ENCODE data around the gene PRKG2.

The PRKG2 gene

DNA sequence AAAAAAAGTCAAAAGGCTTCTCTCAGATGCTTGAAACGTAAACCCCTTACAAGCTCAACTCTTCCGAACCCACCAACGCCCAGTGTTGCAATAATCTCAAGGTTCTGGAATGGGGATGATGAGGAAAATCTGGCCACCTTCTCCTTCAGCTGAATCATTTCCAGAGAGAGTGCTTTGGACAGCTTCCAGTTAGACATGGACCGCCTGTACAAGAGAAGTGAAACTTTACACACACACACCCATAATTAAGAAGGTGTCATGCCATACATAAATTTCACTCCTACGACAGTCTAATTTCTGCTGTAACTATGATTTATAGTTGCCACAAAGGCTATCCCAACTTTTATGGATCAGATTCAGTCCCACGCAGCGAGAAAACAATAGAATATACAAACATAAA, 72.3 kb downstream of the PRKG2 start:
- no peak overlapping the region for H3K4me3 ChIP-seq (ENCODE audit: low read depth, low read length)
- no peak for TF ChIP-seq CTCF (IDR thresholded peaks at IDR 0.05; ENCODE audit: control insufficient read depth, extremely low read depth, insufficient read depth)
- no peak for DNase-seq (ENCODE audit: low read depth)

DNA sequence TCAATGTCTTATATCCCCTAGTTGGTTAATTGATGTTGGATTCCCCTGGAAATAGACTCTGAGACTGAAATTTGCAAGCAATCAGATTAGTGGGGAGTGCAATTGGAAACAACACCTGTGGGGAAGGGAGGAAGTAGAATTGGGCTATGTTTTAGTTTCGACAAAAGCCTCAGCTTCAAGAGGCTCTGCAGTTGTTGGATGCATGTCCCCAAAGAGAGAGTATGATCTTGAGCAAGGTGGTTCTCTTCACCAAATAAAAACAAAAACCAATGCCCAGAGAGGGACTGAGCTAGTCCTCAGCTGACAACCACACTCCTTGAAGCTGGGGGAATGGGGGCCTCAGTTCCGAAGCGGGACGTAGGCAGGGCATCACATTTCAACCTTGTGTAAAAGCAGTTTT, 77.1 kb downstream of the PRKG2 start:
- no peak overlapping the region for H3K4me3 ChIP-seq (ENCODE audit: low read depth, low read length)
- TF ChIP-seq CTCF (IDR thresholded peaks at IDR 0.05; ENCODE audit: control insufficient read depth, extremely low read depth, insufficient read depth) = no peak
- no peak for DNase-seq (ENCODE audit: low read depth)

- TF ChIP-seq CTCF (IDR thresholded peaks at IDR 0.05; ENCODE audit: control insufficient read depth, extremely low read depth, insufficient read depth) = no peak
- H3K4me3 ChIP-seq (ENCODE audit: low read depth, low read length) = no peak overlapping the region
- no peak for DNase-seq (ENCODE audit: low read depth)
Observed at GRCh38 chr4:81137446-81137845, 77.6 kb downstream of the PRKG2 start.

DNA sequence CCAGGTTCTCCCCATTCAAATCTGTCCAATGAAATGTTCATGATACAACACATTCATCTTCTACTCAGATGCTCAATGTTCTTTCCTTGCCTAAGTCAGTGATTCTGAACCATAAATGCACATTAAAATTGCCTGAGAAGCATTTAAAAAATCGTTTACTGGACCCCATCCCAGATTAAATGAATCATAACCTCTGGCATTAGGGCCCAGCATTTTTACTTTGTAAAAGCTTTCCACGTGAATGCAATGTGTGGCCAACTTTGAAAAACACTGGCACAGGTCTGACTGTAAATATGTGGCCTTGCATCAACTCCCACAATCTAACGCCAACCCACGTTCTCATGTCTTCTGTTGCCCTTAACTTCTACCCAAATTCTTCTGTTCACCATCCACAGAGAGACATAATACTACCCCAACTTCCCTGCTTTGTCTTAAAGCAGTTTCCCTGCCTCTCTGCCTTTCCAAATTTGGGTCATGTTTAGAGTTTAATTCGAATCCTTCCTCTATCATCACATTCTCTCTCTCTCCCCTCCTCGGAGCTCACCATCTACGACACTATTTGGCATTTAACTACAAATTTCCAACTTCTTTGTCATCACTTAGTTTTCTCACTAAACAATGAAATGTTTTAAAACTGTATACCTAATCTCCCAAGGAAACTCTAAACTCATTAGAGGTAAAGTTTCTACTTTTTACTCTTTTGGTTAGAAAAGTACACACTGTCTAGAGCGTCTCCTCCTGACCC, 78.7 kb downstream of the PRKG2 start:
- DNase-seq (ENCODE audit: low read depth) = no peak
- no peak for TF ChIP-seq CTCF (IDR thresholded peaks at IDR 0.05; ENCODE audit: control insufficient read depth, extremely low read depth, insufficient read depth)
- no peak overlapping the region for H3K4me3 ChIP-seq (ENCODE audit: low read depth, low read length)

- DNase-seq (ENCODE audit: low read depth) = no peak
- no peak overlapping the region for H3K4me3 ChIP-seq (ENCODE audit: low read depth, low read length)
- no peak for TF ChIP-seq CTCF (IDR thresholded peaks at IDR 0.05; ENCODE audit: control insufficient read depth, extremely low read depth, insufficient read depth)
Observed at GRCh38 chr4:81135501-81135900, 79.5 kb downstream of the PRKG2 start.

DNA sequence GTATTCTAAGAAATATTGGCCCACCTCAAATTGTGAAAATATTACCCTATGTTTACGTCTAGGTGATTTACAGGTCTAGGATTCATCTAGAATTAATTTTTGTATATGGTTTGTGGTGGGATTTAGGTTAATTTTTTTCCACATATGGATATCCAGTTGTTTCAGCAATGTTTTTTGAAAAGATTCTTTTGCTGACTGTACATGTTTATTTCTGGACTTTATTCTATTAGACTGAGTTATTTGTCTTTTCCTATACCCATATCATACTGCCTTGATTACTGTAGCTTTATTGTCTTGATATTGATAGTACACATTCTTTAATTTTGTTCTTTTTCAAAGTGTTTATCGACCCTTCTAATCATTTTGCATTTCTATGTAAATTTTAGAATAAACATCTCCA, 83.5 kb downstream of the PRKG2 start:
- no peak for DNase-seq (ENCODE audit: low read depth)

More for the DNA sequence above, 83.5 kb downstream of the PRKG2 start:
- no peak for TF ChIP-seq CTCF (IDR thresholded peaks at IDR 0.05; ENCODE audit: control insufficient read depth, extremely low read depth, insufficient read depth)
- no peak overlapping the region for H3K4me3 ChIP-seq (ENCODE audit: low read depth, low read length)

Measured in LNCaP clone FGC (cell line).